ENCODE measurements around the gene FRMPD1.

The FRMPD1 gene

GRCh38 chr9:37696528-37696927, 45.8 kb downstream of the FRMPD1 start:
- Histone ChIP-seq H3F3A (ENCODE audit: insufficient read depth, low read length) (peaks cover 17% of the 10 kb centered on the region), H3K27me3 (replicated peaks; ENCODE audit: insufficient read depth, low read length) (peaks cover 24% of the 10 kb centered on the region; the same call in 1 of the 2 replicates), H2AFZ (ENCODE audit: low read length) (no peak overlapping the region), H3K9me2 (replicated peaks; ENCODE audit: insufficient read depth, low read length) (no peaks in the 10 kb centered on the region), H3K9me3 (replicated peaks; ENCODE audit: insufficient read depth, low read length) (no peaks in the 10 kb centered on the region), H3K4me1 (ENCODE audit: low read length) (peaks cover 25% of the 10 kb centered on the region), H3K4me2 (ENCODE audit: low read depth, low read length) (no peak overlapping the region), H3K36me3 (replicated peaks; ENCODE audit: insufficient read depth, low read length) (no peaks in the 10 kb centered on the region), H3K9ac (ENCODE audit: low read length) (no peak overlapping the region), H3K27ac (ENCODE audit: low read length) (no peak overlapping the region), H4K20me1 (ENCODE audit: insufficient read depth, low read length) (no peaks in the 10 kb centered on the region), H3K4me3 (ENCODE audit: low read length) (no peak overlapping the region), H3K79me2 (ENCODE audit: low read length) (no peaks in the 10 kb centered on the region)
- TF ChIP-seq EZH2 (optimal IDR thresholded peaks at IDR 0.05; ENCODE audit: low read depth, low read length) (no peak), CTCF (IDR thresholded peaks at IDR 0.05; ENCODE audit: low read length) (no peak), EZH2phosphoT487 (IDR thresholded peaks at IDR 0.05; ENCODE audit: low read length) (no peak)
- no peak for DNase-seq

GRCh38 chr9:37700131-37700530, 49.4 kb downstream of the FRMPD1 start:
- no peak for DNase-seq
- peaks cover 14% of the 10 kb centered on the region; the same call in 1 of the 2 replicates for H3K27me3 ChIP-seq (replicated peaks; ENCODE audit: insufficient read depth, low read length)
- no peak overlapping the region for H3K9ac ChIP-seq (ENCODE audit: low read length)
- H4K20me1 ChIP-seq (ENCODE audit: insufficient read depth, low read length), result no peaks in the 10 kb centered on the region
- no peak overlapping the region for H2AFZ ChIP-seq (ENCODE audit: low read length)
- H3K9me2 ChIP-seq (replicated peaks; ENCODE audit: insufficient read depth, low read length), result no peaks in the 10 kb centered on the region
- H3K27ac ChIP-seq (ENCODE audit: low read length), result no peak overlapping the region
- no peak overlapping the region for H3K4me3 ChIP-seq (ENCODE audit: low read length)
- no peaks in the 10 kb centered on the region for H3K36me3 ChIP-seq (replicated peaks; ENCODE audit: insufficient read depth, low read length)
- H3K9me3 ChIP-seq (replicated peaks; ENCODE audit: insufficient read depth, low read length), result no peaks in the 10 kb centered on the region
- no peaks in the 10 kb centered on the region for H3K79me2 ChIP-seq (ENCODE audit: low read length)
- TF ChIP-seq EZH2 (optimal IDR thresholded peaks at IDR 0.05; ENCODE audit: low read depth, low read length) (no peak), EZH2phosphoT487 (IDR thresholded peaks at IDR 0.05; ENCODE audit: low read length) (no peak), CTCF (IDR thresholded peaks at IDR 0.05; ENCODE audit: low read length) (no peak)
- 0 out of 2 replicates have a peak, but pooled peaks cover 2% of the 10 kb centered on the region for H3K4me1 ChIP-seq (ENCODE audit: low read length)
- H3K4me2 ChIP-seq (ENCODE audit: low read depth, low read length), result no peak overlapping the region
- no peaks in the 10 kb centered on the region for H3F3A ChIP-seq (ENCODE audit: insufficient read depth, low read length)

GRCh38 chr9:37700900-37701299, 50.1 kb downstream of the FRMPD1 start:
- DNase-seq, result no peak
- no peak overlapping the region for H3K9ac ChIP-seq (ENCODE audit: low read length)
- TF ChIP-seq EZH2 (optimal IDR thresholded peaks at IDR 0.05; ENCODE audit: low read depth, low read length), result no peak
- TF ChIP-seq CTCF (IDR thresholded peaks at IDR 0.05; ENCODE audit: low read length), result no peak
- TF ChIP-seq EZH2phosphoT487 (IDR thresholded peaks at IDR 0.05; ENCODE audit: low read length), result no peak

More at GRCh38 chr9:37700900-37701299, 50.1 kb downstream of the FRMPD1 start:
- peaks cover 7% of the 10 kb centered on the region; the same call in 1 of the 2 replicates for H3K27me3 ChIP-seq (replicated peaks; ENCODE audit: insufficient read depth, low read length)
- no peaks in the 10 kb centered on the region for H3K79me2 ChIP-seq (ENCODE audit: low read length)
- no peaks in the 10 kb centered on the region for H3F3A ChIP-seq (ENCODE audit: insufficient read depth, low read length)
- no peaks in the 10 kb centered on the region for H3K9me2 ChIP-seq (replicated peaks; ENCODE audit: insufficient read depth, low read length)
- H2AFZ ChIP-seq (ENCODE audit: low read length), result no peak overlapping the region
- no peaks in the 10 kb centered on the region for H3K36me3 ChIP-seq (replicated peaks; ENCODE audit: insufficient read depth, low read length)
- H3K9me3 ChIP-seq (replicated peaks; ENCODE audit: insufficient read depth, low read length), result no peaks in the 10 kb centered on the region
- no peaks in the 10 kb centered on the region for H4K20me1 ChIP-seq (ENCODE audit: insufficient read depth, low read length)
- no peak overlapping the region for H3K27ac ChIP-seq (ENCODE audit: low read length)
- no peak overlapping the region for H3K4me2 ChIP-seq (ENCODE audit: low read depth, low read length)
- no peaks in the 10 kb centered on the region for H3K4me1 ChIP-seq (ENCODE audit: low read length)
- no peak overlapping the region for H3K4me3 ChIP-seq (ENCODE audit: low read length)
